Activated T-cell treated with anti-CD3 and anti-CD28 coated beads, Interleukin-2, amount 50 U/mL, for 72 hours (primary cell): ENCODE data around the gene AOC3. TPM values are rescaled to one million over a fixed set of nuclear protein-coding genes. Genes with fewer than 3 reads are reported as not detected.
"Not testable (repeated sequence)": the region's sequence is repeated elsewhere in the genome, so short reads cannot be mapped to it uniquely, and the experiment has no call there.

Experiments used
- ATAC-seq, 2 donors: fragments of 150-1000 bp; cut with Tn5 transposase; replicated peaks in 1 of 2; 2 replicates each; pipeline ENCODE4 v1.10.0; 2021; ENCODE audit warnings: moderate library complexity in 2 of 2, mild to moderate bottlenecking in 1 of 2
- DNase-seq, 2 donors: peaks; one replicate each; pipeline ENCODE4 v3.0.0; 2021 to 2022; ENCODE audit warnings: mixed read lengths in 1 of 2
- H3K27ac Mint-ChIP-seq: one replicate; pipeline ENCODE4 v1.8.0; 2022; ENCODE audit warnings: mild to moderate bottlenecking, moderate library complexity, mixed read lengths
- H3K27me3 Mint-ChIP-seq: one replicate; pipeline ENCODE4 v1.8.0; 2022; ENCODE audit warnings: low read depth, mixed read lengths
- H3K36me3 Mint-ChIP-seq, 2 donors: one replicate each; pipeline ENCODE4 v1.8.0; 2022; ENCODE audit warnings: mixed read lengths in 2 of 2, mild to moderate bottlenecking in 1 of 2; ENCODE audit not compliant: insufficient read depth in 2 of 2
- H3K4me1 Mint-ChIP-seq: one replicate; pipeline ENCODE4 v1.8.0; 2022; ENCODE audit warnings: low read depth, mixed read lengths
- H3K4me3 Mint-ChIP-seq, 2 donors: one replicate each; pipeline ENCODE4 v1.8.0; 2022; ENCODE audit warnings: mild to moderate bottlenecking in 2 of 2, mixed read lengths in 2 of 2, moderate library complexity in 2 of 2
- H3K9me3 Mint-ChIP-seq, 2 donors: one replicate each; pipeline ENCODE4 v1.8.0; 2022; ENCODE audit warnings: mixed read lengths in 2 of 2
- total RNA-seq, 2 donors: library from RNA; stranded (reverse); gene quantifications; one replicate each; pipeline ENCODE4 v1.2.3, GENCODE V29; 2022

The AOC3 gene
- total RNA-seq, 2 donors from 2014 or later = 6.8 to 9.4 TPM

GRCh38 chr17:42880776-42881310 is 29.8 kb downstream of the AOC3 start:
- ATAC-seq (no peak), DNase-seq (no peak)
- Mint-ChIP-seq H3K27me3 (peaks cover 24% of the 10 kb centered on the region), H3K27ac (no peak overlapping the region), H3K9me3 (no peaks in the 10 kb centered on the region), H3K36me3 (no peaks in the 10 kb centered on the region), H3K4me3 (no peak overlapping the region), H3K4me1 (no peaks in the 10 kb centered on the region)

GRCh38 chr17:42881706-42882105 is 30.7 kb downstream of the AOC3 start:
- H3K4me3 Mint-ChIP-seq, H3K36me3 Mint-ChIP-seq, H3K9me3 Mint-ChIP-seq, H3K4me1 Mint-ChIP-seq, H3K27ac Mint-ChIP-seq, ATAC-seq, DNase-seq: not testable (repeated sequence)
- peaks cover 23% of the 10 kb centered on the region for H3K27me3 Mint-ChIP-seq

GRCh38 chr17:42882166-42882565 is 31.2 kb downstream of the AOC3 start:
- no peak overlapping the region for H3K4me3 Mint-ChIP-seq
- no peaks in the 10 kb centered on the region for H3K4me1 Mint-ChIP-seq
- no peak for DNase-seq
- peaks cover 19% of the 10 kb centered on the region for H3K27me3 Mint-ChIP-seq
- no peaks in the 10 kb centered on the region for H3K36me3 Mint-ChIP-seq
- no peak overlapping the region for H3K27ac Mint-ChIP-seq
- no peak for ATAC-seq
- no peaks in the 10 kb centered on the region for H3K9me3 Mint-ChIP-seq

- Mint-ChIP-seq H3K27ac (no peak overlapping the region), H3K9me3 (no peaks in the 10 kb centered on the region), H3K4me1 (no peaks in the 10 kb centered on the region), H3K27me3 (peaks cover 8% of the 10 kb centered on the region), H3K4me3 (no peak overlapping the region), H3K36me3 (no peaks in the 10 kb centered on the region)
- ATAC-seq (no peak), DNase-seq (no peak)
These were observed 33.0 kb downstream of the AOC3 start for GRCh38 chr17:42883802-42884558.

- DNase-seq, H3K36me3 Mint-ChIP-seq, ATAC-seq, H3K9me3 Mint-ChIP-seq, H3K4me1 Mint-ChIP-seq, H3K27me3 Mint-ChIP-seq, H3K4me3 Mint-ChIP-seq, H3K27ac Mint-ChIP-seq: not testable (repeated sequence)
These were observed 34.8 kb downstream of the AOC3 start for GRCh38 chr17:42885806-42886205.

GRCh38 chr17:42886283-42887176 is 35.5 kb downstream of the AOC3 start:
- no peak overlapping the region for H3K27ac Mint-ChIP-seq
- DNase-seq (no peak), ATAC-seq (no peak)
- no peaks in the 10 kb centered on the region for H3K9me3 Mint-ChIP-seq
- H3K36me3 Mint-ChIP-seq = no peaks in the 10 kb centered on the region
- no peaks in the 10 kb centered on the region for H3K4me1 Mint-ChIP-seq
- no peaks in the 10 kb centered on the region for H3K27me3 Mint-ChIP-seq
- H3K4me3 Mint-ChIP-seq = no peak overlapping the region

- no peak for DNase-seq
- Mint-ChIP-seq H3K9me3 (no peaks in the 10 kb centered on the region), H3K27ac (no peak overlapping the region), H3K27me3 (peaks cover 16% of the 10 kb centered on the region), H3K4me1 (no peaks in the 10 kb centered on the region), H3K36me3 (no peaks in the 10 kb centered on the region), H3K4me3 (no peak overlapping the region)
- ATAC-seq = no peak
These were observed 38.8 kb downstream of the AOC3 start for GRCh38 chr17:42889809-42890208.

GRCh38 chr17:42891539-42892152 is 40.6 kb downstream of the AOC3 start:
- H3K27me3 Mint-ChIP-seq = peaks cover 16% of the 10 kb centered on the region
- no peak for DNase-seq
- H3K27ac Mint-ChIP-seq = no peak overlapping the region
- no peak overlapping the region for H3K4me3 Mint-ChIP-seq
- H3K4me1 Mint-ChIP-seq = no peaks in the 10 kb centered on the region
- ATAC-seq = no peak
- H3K9me3 Mint-ChIP-seq = no peaks in the 10 kb centered on the region
- H3K36me3 Mint-ChIP-seq = no peaks in the 10 kb centered on the region

- H3K4me1 Mint-ChIP-seq = no peaks in the 10 kb centered on the region
- no peaks in the 10 kb centered on the region for H3K36me3 Mint-ChIP-seq
These were observed 42.4 kb downstream of the AOC3 start for GRCh38 chr17:42893359-42893758.

GRCh38 chr17:42894283-42895184 is 43.5 kb downstream of the AOC3 start:
- Mint-ChIP-seq H3K27me3 (peaks cover 16% of the 10 kb centered on the region), H3K4me3 (no peak overlapping the region), H3K4me1 (no peaks in the 10 kb centered on the region), H3K9me3 (no peaks in the 10 kb centered on the region), H3K27ac (no peak overlapping the region), H3K36me3 (no peaks in the 10 kb centered on the region)
- ATAC-seq (no peak), DNase-seq (no peak)

More at GRCh38 chr17:42893359-42893758, 42.4 kb downstream of the AOC3 start:
- Mint-ChIP-seq H3K9me3 (no peaks in the 10 kb centered on the region), H3K4me3 (no peak overlapping the region), H3K27ac (no peak overlapping the region), H3K27me3 (peaks cover 16% of the 10 kb centered on the region)
- ATAC-seq (no peak), DNase-seq (no peak)

GRCh38 chr17:42895185-42895555 is 44.2 kb downstream of the AOC3 start:
- Mint-ChIP-seq H3K4me1 (no peaks in the 10 kb centered on the region), H3K36me3 (no peaks in the 10 kb centered on the region), H3K27ac (no peak overlapping the region), H3K27me3 (peaks cover 19% of the 10 kb centered on the region), H3K4me3 (no peak overlapping the region), H3K9me3 (no peaks in the 10 kb centered on the region)
- no peak for DNase-seq
- no peak for ATAC-seq

- Mint-ChIP-seq H3K36me3 (no peaks in the 10 kb centered on the region), H3K27me3 (peaks cover 28% of the 10 kb centered on the region), H3K9me3 (no peaks in the 10 kb centered on the region), H3K4me3 (no peak overlapping the region), H3K27ac (no peak overlapping the region), H3K4me1 (no peaks in the 10 kb centered on the region)
- DNase-seq = no peak
- no peak for ATAC-seq
These were observed 47.3 kb downstream of the AOC3 start for GRCh38 chr17:42898147-42898811.
